GM12878 (cell line): Measurements from ENCODE around the gene CNOT2. TPM values are rescaled to one million over a fixed set of nuclear protein-coding genes. Genes with fewer than 3 reads are reported as not detected.

Experiments
- ATAC-seq: fragments of 200-7000 bp; cut with Tn5 transposase; 3 replicates; pipeline ENCODE4 v1.9.1; 2020; ENCODE audit warnings: mild to moderate bottlenecking, moderate library complexity
- BruUV-seq: library from RNA; stranded (reverse); fragments of 400-500 nt; replicated peaks from 2 replicates; lab custom pipeline; 2021; lab: Mats Ljungman, UMichigan
- CTCF ChIA-PET: fragments of 300-600 bp; sonication (Branson Sonifier 250); formaldehyde crosslinking; extraction: SDS; loops from one replicate; lab custom pipeline; 2021; ENCODE audit warnings: inconsistent platforms; lab: Yijun Ruan, JAX
- POLR2A ChIA-PET: fragments of 350-600 bp; formaldehyde crosslinking; extraction: SDS; loops from one replicate; lab custom pipeline; 2021; ENCODE audit warnings: inconsistent platforms; lab: Charles Lee
- RAD21 ChIA-PET: fragments of 300-600 bp; sonication (Branson Sonifier 250); formaldehyde crosslinking; loops from one replicate; lab custom pipeline; 2023; ENCODE audit warnings: antibody characterized with exemption; ENCODE audit not compliant: unreplicated experiment; lab: Charles Lee
- SMC1A ChIA-PET: fragments of 300-600 bp; sonication (Branson Sonifier 250); formaldehyde crosslinking; loops from one replicate; lab custom pipeline; 2023; ENCODE audit not compliant: unreplicated experiment, uncharacterized antibody; lab: Charles Lee
- DNase-seq: peaks from one replicate; pipeline ENCODE4 v3.0.0-alpha.2; 2011; ENCODE audit warnings: low read depth, low spot score
- FAIRE-seq: peaks from 3 replicates; lab custom pipeline; 2011; peaks lifted over from hg19 to GRCh38; lab: Jason Lieb, UNC
- H2AFZ ChIP-seq: 2 replicates; pipeline ENCODE4 v1.6.0; 2011; ENCODE audit warnings: low read depth, low read length, control low read depth; ENCODE audit not compliant: control insufficient read depth
- H3K27ac ChIP-seq: 2 replicates; pipeline ENCODE4 v1.5.1; 2011; ENCODE audit warnings: control low read depth; ENCODE audit not compliant: control insufficient read depth, insufficient read depth
- H3K27me3 ChIP-seq, 2 experiments: replicated peaks in 1 of 2; 2 replicates each; pipeline versions ENCODE4 v1.6.0 to v1.6.1; 2011; ENCODE audit warnings: low read length in 1 of 2; ENCODE audit not compliant: control insufficient read depth in 2 of 2, insufficient read depth in 2 of 2
- H3K36me3 ChIP-seq, 2 experiments: 2 replicates each; pipeline ENCODE4 v1.5.1; 2011; ENCODE audit warnings: low read length in 1 of 2; ENCODE audit not compliant: control insufficient read depth in 2 of 2, insufficient read depth in 2 of 2
- H3K4me1 ChIP-seq: 2 replicates; pipeline ENCODE4 v1.6.1; 2011; ENCODE audit warnings: mild to moderate bottlenecking, low read length, moderate library complexity, mixed read lengths; ENCODE audit not compliant: control insufficient read depth, insufficient read depth
- H3K4me2 ChIP-seq: 2 replicates; pipeline ENCODE4 v1.6.0; 2011; ENCODE audit warnings: control low read depth; ENCODE audit not compliant: control insufficient read depth, insufficient read depth
- H3K4me3 ChIP-seq: fragments of 200-600 bp; sonication (generic); 2 replicates; pipeline ENCODE4 v1.5.1; 2016
- H3K79me2 ChIP-seq: 2 replicates; pipeline ENCODE4 v1.6.0; 2011; ENCODE audit warnings: low read length; ENCODE audit not compliant: control insufficient read depth, insufficient read depth
- H3K9ac ChIP-seq: 2 replicates; pipeline ENCODE4 v1.8.0; 2011; ENCODE audit warnings: low read length, control low read depth, mixed read lengths; ENCODE audit not compliant: control insufficient read depth, insufficient read depth
- H3K9me3 ChIP-seq: replicated peaks from 3 replicates; pipeline ENCODE4 v1.5.1; 2011; ENCODE audit warnings: mild to moderate bottlenecking, low read length; ENCODE audit not compliant: control insufficient read depth, insufficient read depth
- H4K20me1 ChIP-seq: 2 replicates; pipeline ENCODE4 v1.6.0; 2011; ENCODE audit not compliant: control insufficient read depth, insufficient read depth
- CEBPZ ChIP-seq: fragments of 150-350 bp; IDR thresholded peaks from 2 replicates; pipeline ENCODE4 v1.6.1; 2016; ENCODE audit warnings: low read depth, low read length
- HCFC1 ChIP-seq: fragments of 150-350 bp; IDR thresholded peaks from 2 replicates; pipeline ENCODE4 v1.6.1; 2014; ENCODE audit warnings: low read length
- IKZF2 ChIP-seq, 2 experiments: fragments of 450-650 bp; IDR thresholded peaks; 2 replicates each; pipeline ENCODE4 v1.6.1; 2017; ENCODE audit warnings: mild to moderate bottlenecking in 2 of 2, moderate library complexity in 2 of 2
- KAT2A ChIP-seq: conservative IDR thresholded peaks from 2 replicates; pipeline ENCODE4 v1.6.1; 2011; ENCODE audit warnings: low read depth, low read length; ENCODE audit not compliant: control insufficient read depth
- MEF2B ChIP-seq: fragments of 450-650 bp; IDR thresholded peaks from 2 replicates; pipeline ENCODE4 v1.6.1; 2018; ENCODE audit warnings: mild to moderate bottlenecking, moderate library complexity; ENCODE audit not compliant: partially characterized antibody, poor library complexity, severe bottlenecking
- SREBF1 ChIP-seq: IDR thresholded peaks from 2 replicates; pipeline ENCODE4 v1.6.1; 2012; ENCODE audit warnings: mild to moderate bottlenecking, low read length
- STAT1 ChIP-seq: fragments of 450-650 bp; conservative IDR thresholded peaks from 2 replicates; pipeline ENCODE4 v1.6.1; 2014; ENCODE audit warnings: antibody characterized with exemption, mild to moderate bottlenecking
- TCF7 ChIP-seq: IDR thresholded peaks from 2 replicates; pipeline ENCODE4 v1.6.1; 2014; ENCODE audit warnings: antibody characterized with exemption, borderline replicate concordance
- in situ Hi-C: fragments of 300-500 bp; cut with MboI; formaldehyde crosslinking; loops from 9 replicates; pipeline ENCODE4 v1.14.3; 2018; ENCODE audit warnings: mixed read lengths
- intact Hi-C: fragments of 100-400 bp; cut with micrococcal nuclease; formaldehyde crosslinking; loops from one replicate; pipeline ENCODE4 v1.14.2; 2022; ENCODE audit not compliant: unreplicated experiment
- polyA plus RNA-seq, 11 experiments: library from polyadenylated mRNA; depleted of rRNA in 4 of 11; unstranded in 6 of 11; stranded (reverse) in 5 of 11; fragments of >200 nt; fragmentation: Nextera tagmentation in 4 of 11; fragmentation: Illumina TruSeq in 1 of 11; extraction: Ambion mirVana in 4 of 11; extraction: Trizol in 1 of 11; gene quantifications; 1 replicate in 1 of 11; 2 replicates in 10 of 11; pipeline versions ENCODE4 v1.2.1 to v1.2.3, GENCODE V29; 2011 to 2016; ENCODE audit warnings: inconsistent platforms in 2 of 11, missing spikeins in 2 of 11, low read depth in 1 of 11
- total RNA-seq, 4 experiments: library from RNA; depleted of rRNA in 3 of 4; stranded (reverse); fragments of >200 nt in 3 of 4; fragmentation: Illumina TruSeq in 1 of 4; extraction: Trizol in 1 of 4; gene quantifications; 2 replicates each; pipeline versions ENCODE4 v1.2.1 to v1.2.3, GENCODE V29; 2013 to 2021

Gene CNOT2
- total and polyA plus RNA-seq, 10 of the 15 experiments (the other 5 are each of a cell fraction or from before 2014, with no cell fraction given), result 37.9 to 127 (median 82.4) TPM

GRCh38 chr12:70197345-70197744, 45.9 kb upstream of the CNOT2 start:
- ChIA-PET SMC1A (interaction anchor here (0.7 kb wide), 1 partner anchor 9 kb away, joined by 3 read pairs; no protein-coding TSS in a partner anchor), RAD21 (no interaction called here), CTCF (no interaction called here), POLR2A (no interaction called here)
- ATAC-seq, result no peak
- intact Hi-C loops, result no loop called here
- no peak overlapping the region for H3K9ac ChIP-seq
- H3K9me3 ChIP-seq, result no peaks in the 10 kb centered on the region
- DNase-seq, result no peak
- no TSS peak for BruUV-seq
- no peaks in the 10 kb centered on the region for H3K79me2 ChIP-seq
- H3K4me2 ChIP-seq, result no peak overlapping the region
- in situ Hi-C loops, result no loop called here
- TF ChIP-seq KAT2A (no peak), TCF7 (no peak)
- no peaks in the 10 kb centered on the region for H3K36me3 ChIP-seq
- H3K4me1 ChIP-seq, result no peaks in the 10 kb centered on the region
- no peak overlapping the region for H3K4me3 ChIP-seq
- no peaks in the 10 kb centered on the region for H3K27me3 ChIP-seq
- FAIRE-seq, result no peak
- H3K27ac ChIP-seq, result no peak overlapping the region
- no peak overlapping the region for H2AFZ ChIP-seq
- H4K20me1 ChIP-seq, result no peaks in the 10 kb centered on the region

DNA sequence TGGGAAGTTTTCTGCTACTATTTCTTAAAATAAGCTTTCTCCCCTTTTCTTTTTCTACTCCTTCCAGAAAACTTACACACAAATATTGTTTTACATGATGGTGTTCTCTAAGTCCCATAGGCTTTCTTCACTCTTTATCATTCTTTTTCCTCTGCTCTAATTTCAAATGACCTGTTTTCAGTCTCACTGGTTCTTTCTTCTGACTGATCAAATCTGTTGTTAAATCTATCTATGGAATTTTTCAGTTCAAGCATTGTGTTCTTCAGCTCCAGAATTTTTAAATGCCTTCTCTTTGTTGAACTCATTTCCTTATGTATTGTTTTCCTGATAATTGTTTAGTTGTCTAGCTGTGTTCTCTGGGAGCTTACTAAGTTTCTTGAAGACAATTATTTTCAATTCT, 29.5 kb upstream of the CNOT2 start:
- DNase-seq, result no peak
- H3K4me3 ChIP-seq, result no peak overlapping the region
- no peak for TF ChIP-seq MEF2B
- no peak for TF ChIP-seq SREBF1
- TF ChIP-seq CEBPZ, result no peak
- no peak for TF ChIP-seq HCFC1
- TF ChIP-seq STAT1, result no peak
- TF ChIP-seq IKZF2 (IDR thresholded peaks at IDR 0.05), result no peak
- TF ChIP-seq, all 136 proteins: peak for 0
- peaks cover 3% of the 10 kb centered on the region; the same call in 2 of the 3 replicates for H3K9me3 ChIP-seq
- BruUV-seq, result no TSS peak
- ATAC-seq (no peak), FAIRE-seq (no peak)
- no peaks in the 10 kb centered on the region for H3K4me1 ChIP-seq
- ChIA-PET POLR2A (no interaction called here), CTCF (no interaction called here), SMC1A (no interaction called here), RAD21 (no interaction called here)
- no peak overlapping the region for H2AFZ ChIP-seq
- in situ Hi-C loops (no loop called here), intact Hi-C loops (loop anchor here (10.0 kb wide), 1 partner anchor 511 kb away; no protein-coding TSS in a partner anchor)
- H3K9ac ChIP-seq, result no peak overlapping the region
- no peak overlapping the region for H3K4me2 ChIP-seq
- H3K27ac ChIP-seq, result no peak overlapping the region
- no peaks in the 10 kb centered on the region for H3K27me3 ChIP-seq
- no peaks in the 10 kb centered on the region for H3K79me2 ChIP-seq
- H3K36me3 ChIP-seq, result no peaks in the 10 kb centered on the region
- H4K20me1 ChIP-seq, result no peaks in the 10 kb centered on the region
